NCI-H774 (cell line): Measurements from ENCODE around the gene REEP6.
A peak's percentile ranks its signal among the peaks of the same experiment; 100 is the strongest.

Experiments used
- DNase-seq: peaks from one replicate; lab custom pipeline; 2025; lab: John Stamatoyannopoulos, UW

Gene REEP6

DNA sequence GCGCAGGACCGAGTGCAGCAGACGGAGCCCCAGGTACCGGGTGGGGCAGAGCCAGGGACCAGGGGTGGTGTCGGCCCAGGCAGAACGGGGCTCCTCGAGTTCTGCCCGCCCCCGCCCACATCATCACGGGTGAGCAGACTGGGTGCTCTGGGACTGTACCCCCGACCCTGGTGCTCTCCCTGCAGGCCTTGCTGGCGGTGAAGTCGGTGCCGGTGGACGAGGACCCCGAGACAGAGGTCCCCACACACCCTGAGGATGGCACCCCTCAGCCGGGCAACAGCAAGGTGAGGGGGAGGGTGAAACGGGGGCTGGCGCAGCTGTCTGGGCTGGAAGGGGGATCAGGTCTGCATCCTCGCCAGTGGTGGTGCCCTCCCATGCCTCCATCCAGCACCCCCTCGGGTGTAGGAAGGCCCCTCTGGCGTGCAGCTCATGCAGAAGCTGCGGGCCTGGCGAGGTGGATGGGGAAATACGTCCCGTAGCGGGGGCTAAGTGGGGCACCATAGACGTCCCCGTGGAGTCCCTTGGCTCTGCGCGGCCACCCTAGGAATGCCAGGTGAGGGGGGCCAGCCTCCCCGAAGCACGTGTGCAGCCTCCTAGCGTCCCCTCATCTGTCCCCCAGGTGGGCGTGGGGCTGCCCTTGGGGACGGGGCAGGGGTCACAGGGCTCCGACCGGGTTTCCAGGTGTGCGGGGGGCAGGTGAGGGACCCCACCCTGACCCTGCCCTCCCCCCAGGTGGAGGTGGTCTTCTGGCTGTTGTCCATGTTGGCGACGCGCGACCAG, 34.7 kb upstream of the REEP6 start:
- DNase-seq = no peak

DNA sequence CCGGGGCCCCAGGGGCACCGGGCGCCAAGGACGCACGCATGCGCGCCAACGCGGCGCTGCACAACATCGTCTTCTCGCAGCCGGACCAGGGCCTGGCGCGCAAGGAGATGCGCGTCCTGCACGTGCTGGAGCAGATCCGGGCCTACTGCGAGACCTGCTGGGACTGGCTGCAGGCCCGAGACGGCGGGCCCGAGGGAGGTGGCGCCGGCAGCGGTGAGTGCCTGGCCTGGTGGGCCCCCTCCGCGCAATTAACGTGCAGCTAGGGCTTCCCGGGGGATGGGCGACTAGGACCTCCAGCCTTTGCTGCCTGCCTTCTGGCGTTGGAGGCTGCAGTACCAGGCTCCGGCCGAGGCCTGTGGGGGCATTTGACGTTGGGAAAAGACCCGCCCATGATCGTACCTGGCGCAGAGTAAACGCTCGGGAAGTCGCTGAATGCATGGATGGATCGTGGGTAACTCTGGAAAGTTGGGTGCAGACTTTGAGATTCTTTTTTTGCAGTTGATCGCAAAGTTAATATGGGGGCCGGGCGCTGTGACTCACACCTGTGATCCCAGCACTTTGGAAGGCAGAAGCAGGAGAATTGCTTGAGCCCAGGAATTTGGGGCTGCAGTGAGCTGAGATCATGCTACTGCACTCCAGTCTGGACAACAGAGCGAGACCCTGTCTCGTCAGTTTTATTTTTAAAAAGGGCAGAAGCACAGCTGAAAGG, 33.8 kb upstream of the REEP6 start:
- no peak for DNase-seq

GRCh38 chr19:1457892-1458291, 33.1 kb upstream of the REEP6 start:
- DNase-seq = no peak

GRCh38 chr19:1459479-1459878, 31.5 kb upstream of the REEP6 start:
- no peak for DNase-seq

DNA sequence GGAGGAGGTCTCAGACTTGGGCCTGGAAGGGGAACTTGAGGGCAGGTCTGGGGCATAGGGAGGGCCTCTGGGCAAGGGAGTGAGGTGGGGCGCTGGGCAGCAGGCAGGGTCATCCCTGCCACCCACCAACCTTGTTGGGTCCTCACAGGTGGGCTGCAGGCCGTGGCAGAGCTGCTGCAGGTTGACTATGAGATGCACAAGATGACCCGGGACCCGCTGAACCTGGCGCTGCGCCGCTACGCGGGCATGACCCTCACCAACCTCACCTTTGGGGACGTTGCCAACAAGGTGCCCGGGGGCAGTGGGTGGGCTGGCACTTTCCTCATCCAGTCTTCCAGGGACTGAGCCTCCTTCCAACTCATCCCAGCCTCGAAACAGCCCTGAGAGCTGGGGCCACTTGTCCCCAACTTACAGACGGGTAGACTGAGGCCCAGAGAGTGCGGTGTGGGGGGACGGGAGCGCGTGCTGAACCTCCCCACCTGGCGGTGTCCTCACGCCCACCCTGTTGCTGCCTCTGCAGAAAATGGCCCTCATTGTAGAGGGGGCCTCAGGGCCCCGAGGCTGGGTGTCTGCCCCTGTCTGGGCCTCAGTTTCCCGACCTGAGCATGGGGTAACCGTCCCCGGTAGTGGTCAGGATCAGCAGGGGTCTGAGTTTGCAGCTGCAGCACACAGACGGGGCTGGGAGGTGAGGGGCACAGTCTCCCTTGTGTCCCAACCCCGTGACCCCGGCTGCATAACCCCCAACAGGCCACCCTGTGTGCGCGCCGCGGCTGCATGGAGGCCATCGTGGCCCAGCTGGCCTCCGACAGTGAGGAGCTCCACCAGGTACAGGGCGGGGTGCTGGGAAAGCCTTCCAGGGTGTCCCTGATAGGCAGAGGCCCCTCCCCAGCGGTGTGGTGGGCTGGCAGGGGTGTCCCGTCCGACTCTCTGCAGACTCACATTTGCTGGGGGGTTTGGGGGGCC, 30.7 kb upstream of the REEP6 start:
- no peak for DNase-seq

DNA sequence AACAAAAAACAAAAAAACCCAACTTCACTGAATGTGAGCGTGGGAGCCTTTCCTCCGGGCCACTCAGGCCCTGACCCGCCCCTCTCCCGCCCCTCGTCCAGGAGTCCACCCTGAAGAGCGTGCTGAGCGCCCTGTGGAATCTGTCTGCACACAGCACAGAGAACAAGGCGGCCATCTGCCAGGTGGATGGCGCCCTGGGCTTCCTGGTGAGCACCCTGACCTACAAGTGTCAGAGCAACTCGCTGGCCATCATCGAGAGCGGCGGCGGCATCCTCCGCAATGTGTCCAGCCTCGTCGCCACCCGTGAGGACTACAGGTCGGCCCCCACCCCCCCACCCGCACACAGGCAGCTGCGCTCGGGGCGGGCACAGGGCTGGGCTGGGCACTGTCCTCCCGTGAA, 29.1 kb upstream of the REEP6 start:
- DNase-seq = no peak

GRCh38 chr19:1465191-1466016, 25.6 kb upstream of the REEP6 start:
- DNase-seq = no peak

DNA sequence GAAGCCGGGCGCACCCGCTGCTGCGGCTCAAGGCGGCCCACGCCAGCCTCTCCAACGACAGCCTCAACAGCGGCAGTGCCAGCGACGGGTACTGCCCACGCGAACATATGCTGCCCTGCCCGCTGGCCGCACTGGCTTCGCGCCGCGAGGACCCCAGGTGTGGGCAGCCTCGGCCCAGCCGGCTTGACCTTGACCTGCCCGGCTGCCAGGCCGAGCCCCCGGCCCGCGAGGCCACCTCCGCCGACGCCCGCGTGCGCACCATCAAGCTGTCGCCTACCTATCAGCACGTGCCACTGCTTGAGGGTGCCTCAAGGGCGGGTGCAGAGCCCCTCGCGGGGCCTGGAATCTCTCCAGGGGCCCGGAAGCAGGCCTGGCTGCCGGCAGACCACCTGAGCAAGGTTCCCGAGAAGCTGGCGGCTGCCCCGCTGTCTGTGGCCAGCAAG, 24.9 kb upstream of the REEP6 start:
- no peak for DNase-seq

DNA sequence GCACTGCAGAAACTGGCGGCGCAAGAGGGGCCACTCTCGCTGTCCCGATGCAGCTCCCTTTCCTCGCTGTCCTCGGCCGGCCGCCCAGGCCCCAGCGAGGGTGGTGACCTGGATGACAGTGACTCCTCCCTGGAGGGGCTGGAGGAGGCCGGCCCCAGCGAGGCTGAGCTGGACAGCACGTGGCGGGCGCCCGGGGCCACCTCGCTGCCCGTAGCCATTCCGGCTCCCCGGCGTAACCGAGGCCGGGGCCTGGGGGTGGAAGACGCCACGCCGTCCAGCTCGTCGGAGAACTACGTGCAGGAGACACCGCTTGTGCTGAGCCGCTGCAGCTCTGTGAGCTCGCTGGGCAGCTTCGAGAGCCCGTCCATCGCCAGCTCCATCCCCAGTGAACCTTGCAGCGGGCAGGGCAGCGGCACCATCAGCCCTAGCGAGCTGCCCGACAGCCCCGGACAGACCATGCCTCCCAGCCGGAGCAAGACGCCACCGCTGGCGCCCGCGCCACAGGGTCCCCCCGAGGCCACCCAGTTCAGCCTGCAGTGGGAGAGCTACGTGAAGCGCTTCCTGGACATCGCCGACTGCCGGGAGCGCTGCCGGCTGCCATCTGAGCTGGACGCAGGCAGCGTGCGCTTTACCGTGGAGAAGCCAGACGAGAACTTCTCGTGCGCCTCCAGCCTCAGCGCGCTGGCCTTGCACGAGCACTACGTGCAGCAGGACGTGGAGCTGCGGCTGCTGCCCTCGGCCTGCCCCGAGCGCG, 24.3 kb upstream of the REEP6 start:
- no peak for DNase-seq

DNA sequence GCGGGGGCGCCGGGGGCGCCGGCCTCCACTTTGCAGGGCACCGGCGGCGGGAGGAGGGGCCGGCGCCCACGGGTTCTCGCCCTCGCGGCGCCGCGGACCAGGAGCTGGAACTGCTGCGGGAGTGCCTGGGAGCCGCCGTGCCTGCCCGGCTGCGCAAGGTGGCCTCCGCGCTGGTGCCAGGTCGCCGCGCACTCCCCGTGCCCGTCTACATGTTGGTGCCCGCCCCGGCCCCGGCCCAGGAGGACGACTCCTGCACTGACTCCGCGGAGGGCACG, 23.8 kb upstream of the REEP6 start:
- DNase-seq = no peak

DNA sequence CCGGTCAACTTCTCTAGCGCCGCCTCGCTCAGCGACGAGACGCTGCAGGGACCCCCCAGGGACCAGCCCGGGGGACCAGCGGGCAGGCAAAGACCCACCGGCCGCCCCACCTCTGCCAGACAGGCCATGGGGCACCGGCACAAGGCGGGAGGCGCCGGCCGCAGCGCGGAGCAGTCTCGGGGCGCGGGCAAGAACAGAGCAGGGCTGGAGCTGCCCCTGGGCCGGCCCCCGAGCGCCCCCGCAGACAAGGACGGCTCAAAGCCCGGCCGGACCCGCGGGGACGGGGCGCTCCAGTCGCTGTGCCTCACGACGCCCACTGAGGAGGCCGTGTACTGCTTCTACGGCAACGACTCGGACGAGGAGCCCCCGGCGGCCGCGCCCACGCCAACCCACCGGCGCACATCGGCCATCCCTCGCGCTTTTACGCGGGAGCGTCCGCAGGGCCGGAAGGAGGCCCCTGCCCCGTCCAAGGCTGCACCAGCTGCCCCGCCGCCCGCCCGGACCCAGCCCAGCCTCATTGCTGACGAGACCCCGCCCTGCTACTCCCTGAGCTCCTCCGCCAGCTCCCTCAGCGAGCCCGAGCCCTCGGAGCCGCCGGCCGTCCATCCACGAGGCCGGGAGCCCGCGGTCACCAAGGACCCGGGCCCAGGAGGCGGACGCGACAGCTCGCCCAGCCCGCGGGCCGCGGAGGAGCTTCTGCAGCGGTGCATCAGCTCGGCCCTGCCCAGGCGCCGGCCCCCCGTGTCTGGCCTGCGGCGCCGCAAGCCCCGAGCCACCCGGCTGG, 23.3 kb upstream of the REEP6 start:
- no peak for DNase-seq

DNA sequence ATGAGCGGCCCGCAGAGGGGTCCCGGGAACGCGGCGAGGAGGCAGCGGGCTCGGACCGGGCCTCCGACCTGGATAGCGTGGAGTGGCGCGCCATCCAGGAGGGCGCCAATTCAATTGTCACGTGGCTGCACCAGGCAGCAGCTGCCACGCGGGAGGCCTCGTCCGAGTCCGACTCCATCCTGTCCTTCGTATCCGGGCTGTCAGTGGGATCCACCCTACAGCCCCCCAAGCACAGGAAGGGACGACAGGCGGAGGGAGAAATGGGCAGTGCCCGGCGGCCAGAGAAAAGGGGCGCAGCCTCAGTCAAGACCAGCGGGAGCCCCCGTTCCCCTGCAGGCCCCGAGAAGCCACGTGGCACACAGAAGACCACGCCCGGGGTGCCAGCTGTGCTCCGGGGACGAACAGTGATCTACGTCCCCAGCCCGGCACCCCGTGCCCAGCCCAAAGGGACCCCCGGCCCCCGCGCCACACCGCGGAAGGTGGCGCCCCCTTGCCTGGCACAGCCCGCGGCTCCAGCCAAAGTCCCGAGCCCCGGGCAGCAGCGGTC, 22.6 kb upstream of the REEP6 start:
- no peak for DNase-seq

- no peak for DNase-seq
Observed at GRCh38 chr19:1468821-1469254, 22.1 kb upstream of the REEP6 start.

GRCh38 chr19:1469255-1470054, 21.5 kb upstream of the REEP6 start:
- no peak for DNase-seq

DNA sequence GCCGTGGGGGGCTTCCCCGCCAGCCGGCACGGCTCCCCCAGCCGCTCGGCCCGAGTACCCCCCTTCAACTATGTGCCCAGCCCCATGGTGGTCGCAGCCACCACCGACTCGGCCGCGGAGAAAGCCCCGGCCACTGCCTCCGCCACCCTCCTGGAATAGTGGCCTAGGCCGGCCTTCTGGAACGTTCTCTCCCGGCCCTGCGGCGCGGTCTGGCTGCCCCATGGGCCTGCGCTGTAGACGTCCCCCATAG, 21.0 kb upstream of the REEP6 start:
- DNase-seq = no peak

- DNase-seq = peak; percentile 59
Observed at GRCh38 chr19:1470305-1471009, 20.5 kb upstream of the REEP6 start.

DNA sequence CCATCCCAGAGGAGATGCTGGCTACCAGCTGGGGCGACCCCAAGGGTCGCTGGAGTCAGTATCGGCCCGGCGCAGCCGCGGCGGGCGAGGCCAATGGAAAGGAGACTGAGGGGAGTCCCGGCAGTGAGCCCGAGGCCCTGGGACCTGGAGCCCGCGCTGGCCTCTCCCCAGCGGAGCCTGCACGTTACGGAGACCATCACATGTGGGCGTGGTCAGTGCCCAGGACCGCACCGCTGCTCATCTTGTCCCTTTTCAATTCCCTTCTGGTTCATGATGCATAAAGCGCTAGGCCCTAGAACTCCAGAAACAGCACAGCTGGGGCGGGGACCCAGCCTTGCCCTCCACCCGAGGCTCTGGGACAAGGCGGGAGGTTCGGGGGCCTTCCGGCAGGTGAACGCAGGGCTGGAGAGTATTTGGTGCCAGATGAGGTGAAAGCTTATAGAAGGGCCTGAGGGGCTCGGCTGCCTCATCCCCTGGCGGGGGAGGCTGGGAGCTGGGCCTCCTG, 19.9 kb upstream of the REEP6 start:
- peak; percentile 19 for DNase-seq

- DNase-seq = no peak
Observed at GRCh38 chr19:1471515-1472160, 19.3 kb upstream of the REEP6 start.
